ENCODE data around the gene TBL1XR1. TPM values are rescaled to one million over a fixed set of nuclear protein-coding genes. Genes with fewer than 3 reads are reported as not detected.
A peak's percentile ranks its signal among the peaks of the same experiment; 100 is the strongest.

Gene TBL1XR1
- total RNA-seq, 2 donors from 2014 or later = 131 to 180 TPM

DNA sequence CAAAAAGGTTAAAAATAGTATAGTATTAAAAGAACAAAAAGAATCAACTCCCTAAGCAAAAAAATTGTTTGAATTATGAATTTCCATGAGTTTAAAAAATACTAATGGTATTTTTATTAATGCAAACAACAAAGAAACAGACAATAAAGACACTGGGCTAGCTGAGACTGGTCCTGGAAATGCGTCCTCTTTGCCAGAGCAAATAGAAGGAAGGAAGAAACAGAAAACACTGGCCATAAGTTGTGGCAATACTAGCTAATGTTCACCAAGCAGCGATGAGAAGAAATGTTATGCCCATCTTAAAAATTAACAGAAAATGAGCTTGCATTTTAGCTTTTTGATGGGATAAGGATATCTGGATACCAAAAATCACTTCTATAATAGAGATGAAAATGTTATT is 88.6 kb downstream of the TBL1XR1 start:
- H3K27ac Mint-ChIP-seq = no peak overlapping the region
- H3K36me3 Mint-ChIP-seq (ENCODE audit: low read depth) = peaks cover 6% of the 10 kb centered on the region
- peaks cover 45% of the 10 kb centered on the region for H3K4me1 Mint-ChIP-seq
- no peak overlapping the region for H3K4me3 Mint-ChIP-seq
- no peaks in the 10 kb centered on the region for H3K27me3 Mint-ChIP-seq
- no peak for ATAC-seq (replicated peaks)
- no peaks in the 10 kb centered on the region for H3K9me3 Mint-ChIP-seq

DNA sequence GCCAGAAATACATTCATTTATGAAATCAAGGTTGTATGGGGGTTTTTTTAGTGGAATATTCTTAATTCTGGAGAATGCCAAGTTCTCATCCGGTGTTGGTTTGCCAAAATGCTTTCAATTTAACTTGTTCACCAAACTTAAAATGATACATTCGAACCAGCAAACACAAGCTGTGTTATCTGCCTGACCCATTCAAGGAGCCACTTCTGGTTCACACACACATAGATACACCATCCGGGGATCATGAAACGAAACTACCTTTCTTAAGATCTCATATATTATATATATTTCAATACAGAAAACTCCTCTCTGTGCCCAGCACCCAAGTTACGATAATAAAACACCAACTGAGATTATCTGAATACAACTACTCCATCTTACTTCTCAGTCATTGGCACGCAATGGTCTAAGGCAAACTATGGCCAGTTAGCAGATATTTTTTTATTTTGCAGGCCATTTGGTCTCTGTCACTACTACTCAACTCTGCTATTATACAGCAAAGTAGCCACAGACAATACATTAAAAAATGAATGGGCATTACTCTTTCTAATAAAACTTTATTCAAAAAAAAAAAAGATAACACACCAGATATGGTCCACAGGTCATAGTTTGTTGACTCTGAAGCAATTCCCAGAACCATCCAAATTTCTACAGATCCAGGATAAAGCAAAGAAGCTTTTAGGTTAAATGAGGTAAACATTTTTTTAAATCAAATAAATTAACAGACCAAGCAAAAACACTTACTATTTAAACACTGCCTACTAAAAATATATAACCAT is 89.6 kb downstream of the TBL1XR1 start:
- ATAC-seq (replicated peaks) = no peak
- Mint-ChIP-seq H3K36me3 (ENCODE audit: low read depth) (no peaks in the 10 kb centered on the region), H3K27me3 (no peaks in the 10 kb centered on the region), H3K27ac (no peak overlapping the region), H3K4me1 (peaks cover 39% of the 10 kb centered on the region), H3K9me3 (no peaks in the 10 kb centered on the region), H3K4me3 (peak overlapping the region; percentile 3)

DNA sequence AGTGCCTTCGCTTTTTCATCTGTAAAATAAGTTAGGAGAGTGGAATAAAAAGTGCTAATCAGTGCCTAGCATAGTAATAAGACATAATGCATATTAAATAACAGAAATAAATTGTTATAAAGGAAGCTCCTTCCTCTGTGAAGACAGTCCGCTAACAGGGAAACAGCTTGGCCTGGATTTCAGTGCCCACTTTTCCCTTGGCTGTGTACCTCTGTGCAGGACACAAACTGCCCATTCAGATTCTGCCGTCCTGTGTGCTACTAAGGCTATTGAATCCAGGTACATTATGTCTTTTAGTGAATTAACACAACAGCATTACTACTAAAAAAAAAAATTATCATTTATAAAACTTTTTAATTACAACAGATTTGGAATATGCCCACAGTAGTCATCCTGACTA is 90.7 kb downstream of the TBL1XR1 start:
- H3K9me3 Mint-ChIP-seq = no peaks in the 10 kb centered on the region
- peak overlapping the region; percentile 15 for H3K27ac Mint-ChIP-seq
- no peaks in the 10 kb centered on the region for H3K36me3 Mint-ChIP-seq (ENCODE audit: low read depth)
- no peaks in the 10 kb centered on the region for H3K27me3 Mint-ChIP-seq
- H3K4me3 Mint-ChIP-seq = peak overlapping the region; percentile 63
- H3K4me1 Mint-ChIP-seq = peaks cover 40% of the 10 kb centered on the region
- ATAC-seq (replicated peaks) = no peak

DNA sequence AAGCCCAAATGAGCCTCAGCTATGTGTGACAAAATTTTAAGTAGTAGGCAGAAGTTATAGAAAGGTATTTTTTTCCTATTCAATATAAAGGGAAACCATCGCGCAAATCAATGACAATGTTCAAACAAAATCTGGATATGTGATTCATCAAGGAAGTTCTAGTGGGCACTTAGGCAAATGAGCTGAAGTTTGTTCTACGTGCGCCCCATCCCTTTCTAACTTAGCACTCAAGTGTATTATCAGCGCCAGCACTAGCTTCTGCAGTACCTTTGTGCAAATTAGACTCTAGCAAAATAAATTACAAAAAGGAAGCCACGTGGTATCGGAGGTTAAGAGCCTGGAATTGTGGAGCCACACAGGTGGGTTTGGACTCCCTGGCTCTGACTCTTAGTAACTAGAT is 91.1 kb downstream of the TBL1XR1 start:
- Mint-ChIP-seq H3K27ac (peak overlapping the region; percentile 15), H3K27me3 (no peaks in the 10 kb centered on the region), H3K36me3 (ENCODE audit: low read depth) (no peaks in the 10 kb centered on the region), H3K9me3 (no peaks in the 10 kb centered on the region), H3K4me1 (peaks cover 38% of the 10 kb centered on the region), H3K4me3 (peak overlapping the region; percentile 63)
- ATAC-seq (replicated peaks) = peak; percentile 63

DNA sequence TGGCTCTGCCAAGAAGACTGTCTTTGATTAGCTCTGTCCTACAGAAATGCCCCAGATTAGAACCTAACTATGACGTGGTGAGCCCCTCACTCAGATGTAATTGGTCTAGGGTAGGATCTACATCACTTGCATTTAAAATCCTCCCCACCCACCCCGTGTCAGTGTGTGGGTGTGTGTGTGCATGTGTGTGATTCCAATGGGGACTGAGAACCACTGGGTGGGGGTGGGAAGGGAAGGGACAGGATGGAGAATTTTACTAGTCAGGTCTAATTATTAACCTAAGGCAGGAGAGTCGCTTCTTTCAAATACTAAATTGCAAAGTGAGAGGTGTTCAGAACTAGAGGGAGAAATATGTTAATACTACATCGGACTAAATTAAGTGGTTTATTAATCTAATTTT is 91.7 kb downstream of the TBL1XR1 start:
- Mint-ChIP-seq H3K27me3 (no peaks in the 10 kb centered on the region), H3K36me3 (ENCODE audit: low read depth) (no peaks in the 10 kb centered on the region), H3K4me1 (peaks cover 34% of the 10 kb centered on the region), H3K9me3 (no peaks in the 10 kb centered on the region), H3K4me3 (peak overlapping the region; percentile 63), H3K27ac (peak overlapping the region; percentile 15)
- ATAC-seq (replicated peaks) = no peak

DNA sequence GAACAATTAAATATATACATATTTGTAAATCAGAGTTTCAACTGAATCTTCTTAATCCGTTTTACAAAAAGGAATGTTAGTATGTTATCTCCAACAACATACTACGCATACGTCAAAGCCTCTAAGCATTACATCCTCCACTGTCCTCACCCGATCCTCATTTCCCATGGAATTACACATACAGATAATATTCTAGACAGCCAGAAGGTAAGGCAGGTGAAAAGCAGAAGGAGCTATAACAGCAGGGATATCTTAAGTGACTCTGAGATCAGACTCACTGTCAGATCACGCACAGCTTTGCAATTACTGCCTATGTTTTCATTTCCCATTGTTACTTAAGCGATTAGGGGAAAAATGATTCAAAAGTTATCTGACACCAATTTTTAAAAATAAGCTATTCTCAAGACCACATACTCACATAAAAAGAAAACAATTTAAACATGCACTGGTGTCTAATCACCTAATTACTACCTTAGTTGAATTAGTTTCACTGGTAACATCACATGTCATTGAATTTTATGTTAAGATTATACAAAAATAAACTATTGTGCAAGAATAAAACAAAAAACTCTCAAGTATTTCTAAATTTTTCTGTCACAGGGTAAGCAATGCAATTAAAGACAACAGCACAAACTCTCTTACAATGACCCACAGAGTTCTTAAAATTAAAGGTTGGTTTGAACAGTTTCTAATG is 92.8 kb downstream of the TBL1XR1 start:
- no peaks in the 10 kb centered on the region for H3K36me3 Mint-ChIP-seq (ENCODE audit: low read depth)
- no peak for ATAC-seq (replicated peaks)
- no peaks in the 10 kb centered on the region for H3K9me3 Mint-ChIP-seq
- no peaks in the 10 kb centered on the region for H3K27me3 Mint-ChIP-seq
- H3K4me1 Mint-ChIP-seq = peaks cover 30% of the 10 kb centered on the region
- H3K4me3 Mint-ChIP-seq = no peak overlapping the region
- no peak overlapping the region for H3K27ac Mint-ChIP-seq

DNA sequence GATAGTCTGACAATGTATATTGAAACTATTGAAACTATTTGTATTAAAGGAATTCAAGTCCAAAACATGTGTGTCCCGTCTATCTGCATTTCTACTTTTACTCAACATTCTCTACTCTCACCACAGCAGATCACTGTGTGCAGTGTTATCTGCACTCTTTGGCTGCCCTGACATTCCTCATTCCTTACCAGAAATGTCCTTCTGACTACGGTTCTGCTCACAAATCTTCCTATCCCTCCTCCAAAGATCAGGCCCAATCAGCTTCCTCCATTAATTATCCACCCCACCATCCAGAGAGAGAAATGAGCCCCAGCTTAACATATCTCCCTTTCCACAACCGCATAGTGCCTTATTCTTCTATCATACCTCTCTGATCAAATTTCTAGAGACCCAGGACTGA is 94.7 kb downstream of the TBL1XR1 start:
- H3K27ac Mint-ChIP-seq = peak overlapping the region; percentile 26

DNA sequence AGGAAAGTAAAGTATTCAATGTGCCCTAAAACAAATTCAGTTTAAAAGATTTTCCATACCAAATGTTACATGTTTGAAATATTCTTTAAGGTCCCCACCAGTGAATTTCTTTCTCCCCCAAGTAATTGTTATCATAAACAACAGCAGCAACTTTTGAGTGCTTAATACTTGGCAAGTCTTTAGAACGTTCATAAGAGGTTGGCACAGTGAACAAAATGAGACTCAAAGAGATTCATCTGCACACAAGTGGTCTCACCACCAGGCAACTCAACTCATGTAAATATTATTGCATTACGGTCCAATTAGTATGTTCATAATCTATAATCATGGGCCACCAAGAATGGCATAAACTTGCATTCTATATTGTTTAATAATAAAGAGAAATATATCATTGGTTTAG is 98.7 kb downstream of the TBL1XR1 start:
- H3K27ac Mint-ChIP-seq = no peak overlapping the region
- no peaks in the 10 kb centered on the region for H3K27me3 Mint-ChIP-seq
- peaks cover 37% of the 10 kb centered on the region for H3K36me3 Mint-ChIP-seq (ENCODE audit: low read depth)
- H3K4me1 Mint-ChIP-seq = peaks cover 17% of the 10 kb centered on the region
- ATAC-seq (replicated peaks) = no peak
- H3K9me3 Mint-ChIP-seq = peaks cover 3% of the 10 kb centered on the region
- H3K4me3 Mint-ChIP-seq = no peak overlapping the region

More for the DNA sequence above, 94.7 kb downstream of the TBL1XR1 start:
- ATAC-seq (replicated peaks) = no peak
- Mint-ChIP-seq H3K36me3 (ENCODE audit: low read depth) (peaks cover 4% of the 10 kb centered on the region), H3K9me3 (no peaks in the 10 kb centered on the region), H3K27me3 (no peaks in the 10 kb centered on the region), H3K4me1 (peaks cover 26% of the 10 kb centered on the region), H3K4me3 (no peak overlapping the region)

DNA sequence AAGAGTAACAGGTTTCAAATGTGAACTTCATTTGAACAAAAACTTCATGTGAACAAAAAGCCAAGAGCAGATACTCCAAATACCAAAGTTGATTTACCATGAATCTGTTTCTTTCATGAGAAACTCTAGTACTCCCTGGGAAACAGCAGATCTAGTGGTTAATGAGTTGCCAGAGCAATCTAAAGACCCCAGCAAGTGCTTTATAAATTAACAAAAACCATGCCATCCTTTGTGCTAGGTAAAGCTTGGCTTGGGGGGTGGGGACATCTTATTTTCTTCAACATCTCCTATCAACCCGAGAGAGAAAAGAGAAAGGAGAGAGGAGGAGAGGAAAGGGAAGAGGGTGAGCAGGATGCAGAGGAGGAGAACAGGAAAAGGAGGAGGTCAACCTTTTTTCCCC is 100.7 kb downstream of the TBL1XR1 start:
- no peak overlapping the region for H3K4me3 Mint-ChIP-seq
- no peak overlapping the region for H3K27ac Mint-ChIP-seq
- no peak for ATAC-seq (replicated peaks)
- peaks cover 56% of the 10 kb centered on the region for H3K36me3 Mint-ChIP-seq (ENCODE audit: low read depth)
- peaks cover 13% of the 10 kb centered on the region for H3K4me1 Mint-ChIP-seq
- H3K9me3 Mint-ChIP-seq = peaks cover 13% of the 10 kb centered on the region
- no peaks in the 10 kb centered on the region for H3K27me3 Mint-ChIP-seq

DNA sequence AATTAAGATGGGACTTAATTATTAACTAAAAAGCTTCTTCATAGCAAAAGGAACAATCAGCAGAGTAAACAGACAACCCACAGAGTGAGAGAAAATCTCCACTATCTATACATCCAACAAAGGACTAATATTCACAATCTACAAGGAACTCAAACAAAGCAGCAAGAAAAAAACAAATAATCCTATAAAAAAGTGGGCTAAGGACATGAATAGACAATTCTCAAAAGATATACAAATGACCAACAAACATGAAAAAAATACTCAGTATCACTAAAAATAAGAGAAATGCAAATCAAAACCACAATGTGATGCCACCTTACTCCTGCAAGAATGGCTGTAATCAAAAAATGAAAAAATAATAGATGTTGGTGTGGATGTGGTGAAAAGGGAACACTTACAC is 103.3 kb downstream of the TBL1XR1 start:
- peak overlapping the region; percentile 44 for H3K27ac Mint-ChIP-seq
- ATAC-seq (replicated peaks) = no peak
- H3K4me3 Mint-ChIP-seq = no peak overlapping the region
- peaks cover 77% of the 10 kb centered on the region for H3K36me3 Mint-ChIP-seq (ENCODE audit: low read depth)
- no peaks in the 10 kb centered on the region for H3K27me3 Mint-ChIP-seq
- peaks cover 13% of the 10 kb centered on the region for H3K9me3 Mint-ChIP-seq
- H3K4me1 Mint-ChIP-seq = peaks cover 24% of the 10 kb centered on the region

DNA sequence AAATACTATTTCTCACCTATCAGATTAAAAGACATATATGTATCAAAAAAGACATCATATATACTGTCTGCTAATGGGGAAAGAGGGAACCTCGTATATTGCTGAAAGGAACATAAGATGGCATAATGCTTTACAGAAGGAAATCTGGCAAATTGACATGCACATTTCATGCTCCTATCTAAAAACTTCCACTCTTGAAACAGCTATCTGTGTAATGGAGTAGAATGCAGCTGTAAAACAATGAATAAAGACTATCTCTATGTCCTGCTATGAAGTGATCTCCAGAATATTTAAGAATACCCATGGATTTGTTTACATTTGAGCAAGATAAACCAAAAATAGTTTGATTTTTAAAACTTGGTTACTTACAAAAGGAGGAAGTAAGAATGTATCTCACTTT is 107.4 kb downstream of the TBL1XR1 start:
- H3K4me1 Mint-ChIP-seq = peaks cover 45% of the 10 kb centered on the region
- peaks cover 58% of the 10 kb centered on the region for H3K36me3 Mint-ChIP-seq (ENCODE audit: low read depth)
- peaks cover 13% of the 10 kb centered on the region for H3K9me3 Mint-ChIP-seq
- H3K4me3 Mint-ChIP-seq = no peak overlapping the region
- peak overlapping the region; percentile 12 for H3K27ac Mint-ChIP-seq
- no peak for ATAC-seq (replicated peaks)
- no peaks in the 10 kb centered on the region for H3K27me3 Mint-ChIP-seq

DNA sequence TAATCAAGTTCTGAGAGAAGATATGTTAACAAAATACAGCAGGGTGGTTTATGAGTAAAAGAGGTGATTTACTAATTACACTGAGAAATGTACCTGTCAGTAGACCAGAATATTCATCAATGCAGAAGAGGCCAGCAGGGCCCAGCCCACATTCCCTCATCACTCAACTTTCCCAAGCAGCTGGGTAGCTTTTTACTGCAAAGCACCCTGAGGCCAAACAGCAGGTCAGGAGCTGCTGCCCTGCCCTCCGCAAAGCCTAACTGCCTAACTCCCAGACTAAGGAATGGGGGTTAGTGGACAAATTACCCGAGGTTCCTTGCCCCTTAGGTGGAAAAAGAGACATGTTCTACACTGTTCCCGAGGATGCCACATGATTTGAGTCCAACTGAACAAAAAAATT is 108.2 kb downstream of the TBL1XR1 start:
- H3K4me1 Mint-ChIP-seq = peaks cover 48% of the 10 kb centered on the region
- H3K27me3 Mint-ChIP-seq = no peaks in the 10 kb centered on the region
- no peak for ATAC-seq (replicated peaks)
- H3K27ac Mint-ChIP-seq = peak overlapping the region; percentile 12
- no peak overlapping the region for H3K4me3 Mint-ChIP-seq
- H3K9me3 Mint-ChIP-seq = peaks cover 13% of the 10 kb centered on the region
- peaks cover 57% of the 10 kb centered on the region for H3K36me3 Mint-ChIP-seq (ENCODE audit: low read depth)

DNA sequence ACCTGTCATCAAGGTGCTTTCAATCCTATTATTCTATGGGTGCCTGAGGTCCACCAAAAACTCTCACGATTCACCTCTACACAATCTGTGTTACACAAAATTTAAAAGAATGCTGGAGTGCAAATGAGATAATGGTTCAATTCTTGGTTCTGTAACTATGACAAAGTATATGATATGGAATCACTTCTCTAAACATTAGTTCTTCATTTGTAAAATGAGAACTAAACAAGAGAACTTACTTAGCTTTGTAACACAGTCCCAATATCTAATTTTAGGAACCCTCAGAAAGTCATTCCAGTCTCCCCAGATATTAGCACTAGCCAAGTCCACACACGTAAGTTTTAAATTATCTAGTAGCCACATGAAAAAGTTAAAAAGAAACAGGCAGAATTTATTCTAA is 111.5 kb downstream of the TBL1XR1 start:
- Mint-ChIP-seq H3K27me3 (no peaks in the 10 kb centered on the region), H3K4me1 (peaks cover 44% of the 10 kb centered on the region), H3K36me3 (ENCODE audit: low read depth) (peaks cover 33% of the 10 kb centered on the region), H3K9me3 (no peaks in the 10 kb centered on the region), H3K27ac (no peak overlapping the region), H3K4me3 (no peak overlapping the region)
- ATAC-seq (replicated peaks) = no peak

DNA sequence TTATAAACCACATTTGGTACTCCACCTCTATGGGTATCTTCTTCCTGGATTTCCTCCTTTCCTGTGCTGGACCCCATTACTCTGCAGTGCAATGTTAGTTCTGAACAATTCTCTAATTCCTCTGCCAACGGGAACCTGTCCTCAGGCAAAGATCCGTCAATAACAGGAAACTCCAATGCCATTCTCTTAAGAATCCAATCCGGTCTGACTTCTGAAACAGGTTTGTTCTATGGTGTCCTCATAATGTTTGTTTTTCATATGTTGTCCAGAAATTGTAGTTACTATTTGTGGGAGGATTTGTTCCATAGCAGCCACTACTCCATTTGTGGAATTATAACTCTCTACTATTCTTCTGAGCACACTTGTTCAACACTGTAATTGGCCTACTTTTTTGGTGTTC is 112.7 kb downstream of the TBL1XR1 start:
- Mint-ChIP-seq H3K27me3 (no peaks in the 10 kb centered on the region), H3K4me3 (no peak overlapping the region), H3K36me3 (ENCODE audit: low read depth) (peaks cover 29% of the 10 kb centered on the region), H3K4me1 (peaks cover 40% of the 10 kb centered on the region), H3K9me3 (no peaks in the 10 kb centered on the region), H3K27ac (no peak overlapping the region)
- ATAC-seq (replicated peaks) = no peak

DNA sequence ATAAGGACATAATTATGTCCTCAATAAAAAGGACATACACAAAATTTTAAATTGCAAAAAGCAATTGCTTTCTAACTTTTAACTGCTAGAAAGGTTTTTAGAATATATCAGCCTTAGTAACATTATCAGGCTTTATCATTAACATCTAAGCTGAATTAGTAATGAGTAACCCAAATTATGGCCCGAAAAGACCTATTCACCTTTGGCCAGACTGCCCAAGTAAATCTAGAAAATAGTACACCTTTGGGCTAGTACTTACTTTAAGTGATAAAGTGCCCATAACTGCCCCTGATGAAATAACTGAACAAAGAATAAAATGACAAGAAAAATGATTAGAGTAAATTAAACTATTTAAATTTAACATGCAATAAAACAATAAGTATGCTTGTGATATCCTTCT is 117.2 kb downstream of the TBL1XR1 start:
- no peak for ATAC-seq (replicated peaks)
- Mint-ChIP-seq H3K9me3 (no peaks in the 10 kb centered on the region), H3K4me3 (no peak overlapping the region), H3K27ac (no peak overlapping the region), H3K27me3 (no peaks in the 10 kb centered on the region), H3K36me3 (ENCODE audit: low read depth) (peaks cover 48% of the 10 kb centered on the region), H3K4me1 (peaks cover 24% of the 10 kb centered on the region)

All from activated T-helper 17 cell treated with anti-CD3 and anti-CD28 coated beads, Interleukin-2, amount 50 U/mL, for 72 hours (primary cell).